Measurements from ENCODE around the gene PCAT6. TPM values are rescaled to one million over a fixed set of nuclear protein-coding genes. Genes with fewer than 3 reads are reported as not detected.
"Not testable (repeated sequence)": the region's sequence is repeated elsewhere in the genome, so short reads cannot be mapped to it uniquely, and the experiment has no call there.

PCAT6 gene
- total RNA-seq, 6 donors from 2014 or later, result 0.86 to 3.8 (median 1.6) TPM; not detected in 2

GRCh38 chr1:202812176-202813026, 1.6 kb downstream of the PCAT6 start:
- H3K27me3 ChIP-seq, result no peaks in the 10 kb centered on the region
- no peaks in the 10 kb centered on the region for H3K36me3 ChIP-seq
- 76 to 77% methylated on average over 7 to 9 of the region's 9 CpGs for WGBS, 2 donors
- no peaks in the 10 kb centered on the region for H3K9me3 ChIP-seq
- no peak overlapping the region for H3K4me3 ChIP-seq
- DNase-seq (no peak), ATAC-seq (ENCODE audit: low FRiP score in 2 of 2) (no peak)
- peaks cover 6 to 27% (median 15%) of the 10 kb centered on the region in 4 donors for H3K4me1 ChIP-seq
- H3K27ac ChIP-seq, result no peak overlapping the region
- no peak for TF ChIP-seq EP300 (IDR thresholded peaks at IDR 0.05)
- no peak for TF ChIP-seq CTCF (IDR thresholded peaks at IDR 0.05)
- no peak for TF ChIP-seq POLR2AphosphoS5 (IDR thresholded peaks at IDR 0.05)
- TF ChIP-seq POLR2A (IDR thresholded peaks at IDR 0.05), result no peak

GRCh38 chr1:202815120-202815519, 4.4 kb downstream of the PCAT6 start:
- TF ChIP-seq EP300 (IDR thresholded peaks at IDR 0.05) (no peak), CTCF (IDR thresholded peaks at IDR 0.05) (no peak), POLR2A (IDR thresholded peaks at IDR 0.05) (no peak), POLR2AphosphoS5 (IDR thresholded peaks at IDR 0.05) (no peak)
- H3K27ac ChIP-seq, result no peak overlapping the region
- peaks cover 4 to 16% (median 10%) of the 10 kb centered on the region in 4 donors for H3K4me1 ChIP-seq
- no peaks in the 10 kb centered on the region for H3K9me3 ChIP-seq
- ATAC-seq (ENCODE audit: low FRiP score in 2 of 2) (no peak), DNase-seq (no peak)
- H3K27me3 ChIP-seq, result no peaks in the 10 kb centered on the region
- 69 to 87% methylated on average over 10 of the region's 10 CpGs for WGBS, 2 donors
- no peak overlapping the region for H3K4me3 ChIP-seq
- no peaks in the 10 kb centered on the region for H3K36me3 ChIP-seq

DNA sequence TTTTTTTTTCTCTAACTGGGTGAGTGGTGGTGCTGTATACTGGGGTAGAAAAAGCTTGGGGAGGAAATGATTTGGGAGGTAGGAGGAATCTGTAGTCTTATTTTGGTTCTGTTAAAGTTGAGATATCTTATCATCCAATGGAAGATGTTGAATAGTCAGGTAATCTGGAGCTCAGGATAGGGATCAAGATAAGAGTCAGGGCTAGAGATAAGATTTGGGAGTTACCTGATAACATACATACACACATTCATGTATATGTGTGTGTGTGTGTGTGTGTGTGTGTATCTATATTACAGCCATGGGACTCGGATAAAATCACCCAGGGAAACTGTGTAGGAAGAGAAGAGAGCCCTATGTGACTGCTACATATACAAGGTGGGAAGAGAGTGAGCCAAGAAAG, 8.1 kb downstream of the PCAT6 start:
- no peaks in the 10 kb centered on the region for H3K9me3 ChIP-seq
- no peak for ATAC-seq (ENCODE audit: low FRiP score in 2 of 2)
- H3K4me1 ChIP-seq, result no peaks in the 10 kb centered on the region
- no peak overlapping the region for H3K27ac ChIP-seq
- H3K27me3 ChIP-seq, result no peaks in the 10 kb centered on the region
- WGBS, 2 donors, result 52 to 60% methylated on average over 1 of the region's 1 CpG
- no peak for TF ChIP-seq EP300 (IDR thresholded peaks at IDR 0.05)
- TF ChIP-seq POLR2AphosphoS5 (IDR thresholded peaks at IDR 0.05), result no peak
- no peak for TF ChIP-seq POLR2A (IDR thresholded peaks at IDR 0.05)
- no peak for TF ChIP-seq CTCF (IDR thresholded peaks at IDR 0.05)
- no peaks in the 10 kb centered on the region for H3K36me3 ChIP-seq
- DNase-seq, result no peak
- no peak overlapping the region for H3K4me3 ChIP-seq

DNA sequence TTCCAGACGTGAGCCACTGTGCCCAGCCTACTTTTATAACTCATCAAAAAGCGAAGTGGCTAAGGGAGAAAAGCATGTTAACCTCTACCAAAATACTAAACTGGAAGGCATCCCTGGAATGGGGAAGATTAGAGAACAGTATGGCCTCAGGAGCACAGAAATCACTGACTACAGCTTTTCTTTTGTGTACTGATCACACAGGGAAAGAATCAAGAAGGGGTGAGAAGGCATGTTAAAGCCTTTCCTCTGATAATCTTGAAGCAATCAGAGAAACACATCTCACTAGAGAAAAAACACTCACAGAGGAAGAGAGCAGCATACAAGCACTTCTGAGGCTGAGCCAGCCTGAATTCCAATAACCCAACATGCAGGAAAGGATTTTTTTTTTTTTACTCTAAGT, 10.7 kb downstream of the PCAT6 start:
- H3K4me1 ChIP-seq, result no peaks in the 10 kb centered on the region
- no peak for TF ChIP-seq EP300 (IDR thresholded peaks at IDR 0.05)
- TF ChIP-seq POLR2A (IDR thresholded peaks at IDR 0.05), result no peak
- no peak for TF ChIP-seq POLR2AphosphoS5 (IDR thresholded peaks at IDR 0.05)
- no peak for TF ChIP-seq CTCF (IDR thresholded peaks at IDR 0.05)
- no peak overlapping the region for H3K27ac ChIP-seq
- no peaks in the 10 kb centered on the region for H3K36me3 ChIP-seq
- DNase-seq (no peak), ATAC-seq (ENCODE audit: low FRiP score in 2 of 2) (no peak)
- no peaks in the 10 kb centered on the region for H3K9me3 ChIP-seq
- no peak overlapping the region for H3K4me3 ChIP-seq
- H3K27me3 ChIP-seq, result no peaks in the 10 kb centered on the region
- WGBS, 2 donors, result 64 to 65% methylated on average over 2 of the region's 2 CpGs

DNA sequence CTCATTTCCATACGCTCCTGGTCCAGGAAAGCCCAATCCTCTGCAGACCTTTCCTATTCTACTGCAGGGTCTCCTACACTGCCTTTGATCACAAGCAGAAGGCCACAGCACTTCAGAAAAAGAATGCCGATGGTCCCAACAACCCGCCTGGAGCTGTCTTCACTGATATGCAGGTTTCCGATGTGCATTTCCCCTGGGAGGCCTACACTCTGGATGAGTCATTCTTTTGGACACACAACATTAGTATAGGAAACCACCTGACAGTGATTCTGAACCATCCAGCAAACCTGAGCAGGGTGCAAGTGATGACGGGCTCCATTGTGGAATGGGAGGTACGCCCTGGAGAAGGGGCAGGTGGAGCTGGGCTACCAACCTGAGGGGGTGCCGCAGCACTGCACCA, 15.0 kb downstream of the PCAT6 start:
- Histone ChIP-seq H3K36me3 (no peaks in the 10 kb centered on the region), H3K27me3 (no peaks in the 10 kb centered on the region), H3K4me3 (no peak overlapping the region), H3K27ac (no peak overlapping the region), H3K4me1 (no peaks in the 10 kb centered on the region), H3K9me3 (no peaks in the 10 kb centered on the region)
- DNase-seq, result peak in 1 of 2 donors; percentile 33
- 86 to 88% methylated on average over 7 of the region's 7 CpGs for WGBS, 2 donors
- no peak for ATAC-seq (ENCODE audit: low FRiP score in 2 of 2)
- TF ChIP-seq EP300 (IDR thresholded peaks at IDR 0.05) (no peak), POLR2AphosphoS5 (IDR thresholded peaks at IDR 0.05) (no peak), CTCF (IDR thresholded peaks at IDR 0.05) (no peak), POLR2A (IDR thresholded peaks at IDR 0.05) (no peak)

- not testable (repeated sequence) for H3K27me3 ChIP-seq; H3K4me1 ChIP-seq; H3K27ac ChIP-seq; H3K9me3 ChIP-seq; DNase-seq; ATAC-seq (ENCODE audit: low FRiP score in 2 of 2); H3K36me3 ChIP-seq; H3K4me3 ChIP-seq
- 94 to 96% methylated on average over 9 of the region's 9 CpGs for WGBS, 2 donors
These were observed 18.5 kb downstream of the PCAT6 start for GRCh38 chr1:202829223-202829622.
